Fibroblast of mammary gland (primary cell): ENCODE results near the gene SLC8A1.

Source experiments
- DNase-seq: peaks from one replicate; pipeline ENCODE4 v3.0.0-alpha.2; 2010; ENCODE audit warnings: low read depth
- H3K4me3 ChIP-seq: 2 replicates; pipeline ENCODE4 v1.5.1; 2011; ENCODE audit warnings: low read depth, mild to moderate bottlenecking, low read length, moderate library complexity; ENCODE audit not compliant: control insufficient read depth
- TF ChIP-seq, protein P1 (sequence below): conservative IDR thresholded peaks from 2 replicates; pipeline ENCODE4 v1.5.1; 2011; ENCODE audit warnings: low read depth, low read length, inconsistent platforms; ENCODE audit not compliant: control insufficient read depth, insufficient read depth

SLC8A1 gene

DNA sequence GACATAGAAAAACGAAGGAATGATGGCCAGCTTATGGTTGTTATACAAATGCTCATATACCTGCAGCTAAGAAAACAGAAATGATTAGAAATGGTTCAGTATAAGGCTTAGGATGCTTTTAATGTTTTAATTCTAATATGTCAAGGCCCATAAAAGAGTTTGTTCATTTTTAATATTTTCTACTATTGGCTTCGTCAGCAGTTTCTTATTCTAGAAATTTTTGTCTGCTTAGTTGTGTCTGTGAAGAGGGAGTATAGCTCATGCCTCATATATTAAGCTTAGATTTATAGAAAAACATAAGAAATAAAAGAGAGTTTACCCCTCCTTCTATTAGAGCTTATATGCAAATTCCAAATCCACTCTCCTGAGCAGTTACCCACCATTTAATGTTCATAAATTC is 292.6 kb downstream of the SLC8A1 start:
- TF ChIP-seq, protein P1, sequence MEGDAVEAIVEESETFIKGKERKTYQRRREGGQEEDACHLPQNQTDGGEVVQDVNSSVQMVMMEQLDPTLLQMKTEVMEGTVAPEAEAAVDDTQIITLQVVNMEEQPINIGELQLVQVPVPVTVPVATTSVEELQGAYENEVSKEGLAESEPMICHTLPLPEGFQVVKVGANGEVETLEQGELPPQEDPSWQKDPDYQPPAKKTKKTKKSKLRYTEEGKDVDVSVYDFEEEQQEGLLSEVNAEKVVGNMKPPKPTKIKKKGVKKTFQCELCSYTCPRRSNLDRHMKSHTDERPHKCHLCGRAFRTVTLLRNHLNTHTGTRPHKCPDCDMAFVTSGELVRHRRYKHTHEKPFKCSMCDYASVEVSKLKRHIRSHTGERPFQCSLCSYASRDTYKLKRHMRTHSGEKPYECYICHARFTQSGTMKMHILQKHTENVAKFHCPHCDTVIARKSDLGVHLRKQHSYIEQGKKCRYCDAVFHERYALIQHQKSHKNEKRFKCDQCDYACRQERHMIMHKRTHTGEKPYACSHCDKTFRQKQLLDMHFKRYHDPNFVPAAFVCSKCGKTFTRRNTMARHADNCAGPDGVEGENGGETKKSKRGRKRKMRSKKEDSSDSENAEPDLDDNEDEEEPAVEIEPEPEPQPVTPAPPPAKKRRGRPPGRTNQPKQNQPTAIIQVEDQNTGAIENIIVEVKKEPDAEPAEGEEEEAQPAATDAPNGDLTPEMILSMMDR, result no peak
- H3K4me3 ChIP-seq, result no peak overlapping the region
- DNase-seq, result no peak

DNA sequence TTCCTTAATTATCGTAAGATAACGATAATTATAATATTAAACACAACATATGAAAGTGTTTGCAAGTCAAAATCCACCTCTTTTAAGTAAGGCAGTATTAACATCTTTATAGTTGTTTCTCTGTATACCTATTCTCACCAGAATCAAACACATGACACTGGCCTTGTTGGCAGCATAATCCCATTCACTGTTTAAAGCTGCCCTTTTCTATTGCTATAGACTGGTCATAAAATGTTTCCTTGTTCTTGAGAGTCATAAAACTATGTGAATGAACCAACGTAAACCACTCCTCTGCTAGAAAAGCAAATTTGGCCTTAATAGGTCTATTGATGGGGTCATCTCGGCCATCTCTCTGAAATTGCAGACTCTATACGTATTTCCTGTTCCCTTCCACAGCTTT is 293.1 kb downstream of the SLC8A1 start:
- H3K4me3 ChIP-seq, result no peak overlapping the region
- no peak for DNase-seq
- TF ChIP-seq, protein P1, result no peak

DNA sequence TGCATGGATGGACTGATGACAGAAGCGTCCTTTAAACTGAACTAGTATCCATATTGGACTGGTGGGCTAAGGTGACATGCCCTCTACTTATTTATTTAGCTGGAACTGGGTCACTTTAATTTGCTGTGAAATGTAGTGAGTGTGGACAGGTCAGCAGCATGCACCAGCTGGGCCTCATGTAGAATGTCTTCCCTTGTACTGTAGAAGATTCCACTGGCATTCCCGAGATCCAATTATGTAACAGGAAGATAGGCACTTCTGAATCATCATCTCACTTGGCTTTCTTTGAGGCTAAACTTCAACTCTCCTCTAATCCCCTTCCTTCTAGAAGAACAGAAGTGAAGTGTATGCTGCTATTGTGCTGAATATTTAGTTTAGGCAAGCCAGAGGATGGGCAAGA is 296.2 kb downstream of the SLC8A1 start:
- TF ChIP-seq, protein P1, result no peak
- no peak for DNase-seq
- H3K4me3 ChIP-seq, result no peak overlapping the region

DNA sequence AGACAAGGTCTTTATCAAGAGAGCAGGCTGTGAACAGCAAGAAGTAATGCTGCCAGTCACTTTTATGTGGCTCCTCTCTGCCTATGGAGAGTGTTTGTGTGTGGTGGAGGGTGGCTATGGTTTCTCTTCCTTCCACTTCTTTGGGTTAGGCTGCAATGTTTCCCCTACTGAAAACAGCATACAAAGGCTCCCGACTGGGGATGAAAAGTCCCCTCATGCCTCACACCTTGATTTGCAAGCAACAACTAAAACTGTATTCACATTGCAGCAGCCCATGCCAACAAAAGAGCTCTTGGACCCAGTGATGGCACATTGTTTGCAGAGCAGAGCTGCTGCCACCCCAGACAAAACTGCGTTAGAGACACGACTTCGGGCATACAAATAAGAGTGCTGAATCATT is 301.6 kb downstream of the SLC8A1 start:
- H3K4me3 ChIP-seq, result no peak overlapping the region
- no peak for DNase-seq
- TF ChIP-seq, protein P1, result no peak

DNA sequence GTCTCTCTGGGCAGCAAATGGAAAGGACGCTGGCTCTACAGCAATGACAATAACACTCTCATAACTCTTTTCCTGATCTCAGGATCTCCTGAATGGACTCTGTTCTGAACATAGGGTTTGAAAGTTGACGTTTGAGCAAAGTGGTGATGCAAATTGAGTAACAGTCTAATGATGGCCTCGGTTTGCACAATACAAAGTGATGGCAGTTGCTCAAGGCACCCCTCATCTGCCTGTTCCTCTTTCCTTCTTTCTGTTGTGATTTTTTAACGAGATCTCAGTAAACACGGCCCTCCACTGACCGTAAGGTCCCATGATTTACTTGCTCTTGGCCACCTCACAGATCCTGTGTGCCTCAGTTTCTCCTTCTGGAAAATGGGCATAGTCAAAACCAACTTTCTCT is 303.6 kb downstream of the SLC8A1 start:
- no peak for DNase-seq
- TF ChIP-seq, protein P1, result no peak
- H3K4me3 ChIP-seq, result no peak overlapping the region

DNA sequence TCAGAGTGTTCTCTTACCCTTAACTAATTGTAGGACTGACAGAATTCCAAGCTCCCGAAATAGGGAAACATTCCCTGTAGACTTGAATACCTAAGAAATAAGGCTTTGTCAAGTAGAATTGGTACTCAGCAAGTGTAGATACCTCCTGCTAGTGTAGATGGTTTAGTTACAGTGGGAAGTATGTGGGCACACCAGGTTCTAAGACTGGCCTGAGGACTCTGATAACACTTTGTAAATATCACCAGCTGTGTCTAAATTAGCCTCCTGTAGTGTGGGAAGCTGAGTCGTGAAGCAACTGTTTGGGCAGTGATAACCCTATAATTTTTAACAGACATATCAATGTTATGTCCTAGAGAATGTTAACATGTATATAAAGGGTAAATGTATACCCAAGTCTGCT is 304.5 kb downstream of the SLC8A1 start:
- TF ChIP-seq, protein P1, result no peak
- no peak overlapping the region for H3K4me3 ChIP-seq
- DNase-seq, result no peak

DNA sequence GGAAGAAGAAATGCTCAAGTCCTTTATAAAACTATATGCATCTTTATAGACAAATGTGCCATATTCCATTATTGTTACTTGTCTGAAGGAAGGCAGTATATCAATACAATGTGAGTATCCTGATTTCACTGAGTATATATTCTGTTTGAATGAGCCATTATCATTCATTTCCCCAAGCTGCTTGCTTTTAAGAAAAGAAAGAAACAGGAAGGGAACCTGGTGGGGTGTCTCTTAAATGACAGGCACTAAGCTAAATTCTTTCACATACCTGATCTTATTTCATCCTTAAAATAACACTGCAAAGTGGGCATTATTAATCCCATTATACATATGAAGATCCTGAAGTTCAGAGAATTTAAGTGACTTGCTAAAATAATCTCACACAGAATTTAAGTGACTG is 307.9 kb downstream of the SLC8A1 start:
- no peak for DNase-seq
- no peak overlapping the region for H3K4me3 ChIP-seq
- TF ChIP-seq, protein P1, result no peak
